Activated B cell treated with CpG ODN at 0.5 μM for 24 hours (primary cell): ENCODE results near the gene ZFP64. TPM values are rescaled to one million over a fixed set of nuclear protein-coding genes. Genes with fewer than 3 reads are reported as not detected.

Source experiments
- ATAC-seq: fragments of 200-7000 bp; cut with Tn5 transposase; one replicate; pipeline ENCODE4 v1.10.0; 2021; ENCODE audit warnings: low read depth, mild to moderate bottlenecking, moderate library complexity
- CTCF ChIA-PET: fragments of 350-600 bp; sonication (Branson Sonifier 250); formaldehyde crosslinking; loops from one replicate; lab custom pipeline; 2021; ENCODE audit warnings: antibody characterized with exemption; lab: Charles Lee
- POLR2A ChIA-PET: fragments of 350-600 bp; sonication (Branson Sonifier 250); formaldehyde crosslinking; loops from one replicate; lab custom pipeline; 2021; ENCODE audit warnings: antibody characterized with exemption; lab: Charles Lee
- DNase-seq: peaks from one replicate; pipeline ENCODE4 v3.0.0; 2022
- H3K27ac Mint-ChIP-seq: one replicate; pipeline ENCODE4 v1.8.0; 2020; ENCODE audit warnings: mixed read lengths
- H3K27me3 Mint-ChIP-seq: one replicate; pipeline ENCODE4 v1.8.0; 2021; ENCODE audit warnings: mixed read lengths
- H3K36me3 Mint-ChIP-seq: one replicate; pipeline ENCODE4 v1.8.0; 2021; ENCODE audit warnings: low read depth, mixed read lengths
- H3K4me1 Mint-ChIP-seq: one replicate; pipeline ENCODE4 v1.8.0; 2021; ENCODE audit warnings: mixed read lengths
- H3K4me3 Mint-ChIP-seq: one replicate; pipeline ENCODE4 v1.8.0; 2020; ENCODE audit warnings: mild to moderate bottlenecking, mixed read lengths
- H3K9me3 Mint-ChIP-seq: one replicate; pipeline ENCODE4 v1.8.0; 2020; ENCODE audit warnings: mixed read lengths
- intact Hi-C: fragments of 100-400 bp; cut with micrococcal nuclease; formaldehyde crosslinking; loops from one replicate; pipeline ENCODE4 v1.15.1; 2024
- total RNA-seq: library from RNA; stranded (reverse); gene quantifications from 2 replicates; pipeline ENCODE4 v1.2.3, GENCODE V29; 2022
- TF ChIP-seq, protein P1 (sequence below): fragments of 200-600 bp; IDR thresholded peaks from one replicate; pipeline ENCODE4 v1.8.0; 2022; ENCODE audit warnings: antibody characterized with exemption, mild to moderate bottlenecking

The ZFP64 gene
- total RNA-seq, 1 donor from 2014 or later, result 14.2 TPM

GRCh38 chr20:52124821-52125220 is 66.8 kb downstream of the ZFP64 start:
- DNase-seq (no peak), ATAC-seq (no peak)
- Mint-ChIP-seq H3K27me3 (no peaks in the 10 kb centered on the region), H3K4me3 (no peak overlapping the region), H3K27ac (no peak overlapping the region), H3K36me3 (peaks cover 12% of the 10 kb centered on the region), H3K4me1 (no peaks in the 10 kb centered on the region), H3K9me3 (no peaks in the 10 kb centered on the region)
- intact Hi-C loops, result no loop called here
- POLR2A ChIA-PET, result no interaction called here
- TF ChIP-seq, protein P1, sequence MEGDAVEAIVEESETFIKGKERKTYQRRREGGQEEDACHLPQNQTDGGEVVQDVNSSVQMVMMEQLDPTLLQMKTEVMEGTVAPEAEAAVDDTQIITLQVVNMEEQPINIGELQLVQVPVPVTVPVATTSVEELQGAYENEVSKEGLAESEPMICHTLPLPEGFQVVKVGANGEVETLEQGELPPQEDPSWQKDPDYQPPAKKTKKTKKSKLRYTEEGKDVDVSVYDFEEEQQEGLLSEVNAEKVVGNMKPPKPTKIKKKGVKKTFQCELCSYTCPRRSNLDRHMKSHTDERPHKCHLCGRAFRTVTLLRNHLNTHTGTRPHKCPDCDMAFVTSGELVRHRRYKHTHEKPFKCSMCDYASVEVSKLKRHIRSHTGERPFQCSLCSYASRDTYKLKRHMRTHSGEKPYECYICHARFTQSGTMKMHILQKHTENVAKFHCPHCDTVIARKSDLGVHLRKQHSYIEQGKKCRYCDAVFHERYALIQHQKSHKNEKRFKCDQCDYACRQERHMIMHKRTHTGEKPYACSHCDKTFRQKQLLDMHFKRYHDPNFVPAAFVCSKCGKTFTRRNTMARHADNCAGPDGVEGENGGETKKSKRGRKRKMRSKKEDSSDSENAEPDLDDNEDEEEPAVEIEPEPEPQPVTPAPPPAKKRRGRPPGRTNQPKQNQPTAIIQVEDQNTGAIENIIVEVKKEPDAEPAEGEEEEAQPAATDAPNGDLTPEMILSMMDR, result no peak
- CTCF ChIA-PET, result interaction anchor here (0.8 to 1.4 kb wide), 2 partner anchors 25 to 29 kb away, joined by 3 to 5 read pairs; no protein-coding TSS in a partner anchor

GRCh38 chr20:52118696-52119095 is 72.9 kb downstream of the ZFP64 start:
- TF ChIP-seq, protein P1, result no peak
- ATAC-seq, result no peak
- POLR2A ChIA-PET, result no interaction called here
- intact Hi-C loops, result no loop called here
- Mint-ChIP-seq H3K36me3 (peaks cover 20% of the 10 kb centered on the region), H3K4me3 (no peak overlapping the region), H3K27ac (no peak overlapping the region), H3K9me3 (no peaks in the 10 kb centered on the region), H3K27me3 (no peaks in the 10 kb centered on the region), H3K4me1 (no peaks in the 10 kb centered on the region)
- CTCF ChIA-PET, result interaction anchor here (2.8 kb wide), 1 partner anchor 10 kb away, joined by 10 read pairs; no protein-coding TSS in a partner anchor
- DNase-seq, result no peak

- ATAC-seq (no peak), DNase-seq (no peak)
- H3K36me3 Mint-ChIP-seq, result peaks cover 18% of the 10 kb centered on the region
- H3K27ac Mint-ChIP-seq, result no peak overlapping the region
- POLR2A ChIA-PET, result no interaction called here
- no peaks in the 10 kb centered on the region for H3K9me3 Mint-ChIP-seq
- no peaks in the 10 kb centered on the region for H3K4me1 Mint-ChIP-seq
- TF ChIP-seq, protein P1, result no peak
- no peak overlapping the region for H3K4me3 Mint-ChIP-seq
- CTCF ChIA-PET, result interaction anchor here (2.8 kb wide), 1 partner anchor 11 kb away, joined by 10 read pairs; no protein-coding TSS in a partner anchor
- H3K27me3 Mint-ChIP-seq, result no peaks in the 10 kb centered on the region
- intact Hi-C loops, result no loop called here
Observed at GRCh38 chr20:52118016-52118623, 73.5 kb downstream of the ZFP64 start.

- intact Hi-C loops, result no loop called here
- no peak overlapping the region for H3K27ac Mint-ChIP-seq
- ChIA-PET POLR2A (no interaction called here), CTCF (no interaction called here)
- ATAC-seq (no peak), DNase-seq (no peak)
- peaks cover 5% of the 10 kb centered on the region for H3K36me3 Mint-ChIP-seq
- H3K9me3 Mint-ChIP-seq, result no peaks in the 10 kb centered on the region
- peaks cover 16% of the 10 kb centered on the region for H3K27me3 Mint-ChIP-seq
- peaks cover 8% of the 10 kb centered on the region for H3K4me1 Mint-ChIP-seq
- TF ChIP-seq, protein P1, result no peak
- no peak overlapping the region for H3K4me3 Mint-ChIP-seq
Observed at GRCh38 chr20:52110456-52110855, 81.1 kb downstream of the ZFP64 start.

- H3K9me3 Mint-ChIP-seq, result no peaks in the 10 kb centered on the region
- DNase-seq, result no peak
- peaks cover 27% of the 10 kb centered on the region for H3K4me1 Mint-ChIP-seq
- no peak overlapping the region for H3K27ac Mint-ChIP-seq
- intact Hi-C loops, result no loop called here
- POLR2A ChIA-PET, result no interaction called here
- TF ChIP-seq, protein P1, result no peak
- CTCF ChIA-PET, result interaction anchor here (1.0 kb wide), 1 partner anchor 23 kb away, joined by 6 read pairs; no protein-coding TSS in a partner anchor
- H3K36me3 Mint-ChIP-seq, result peaks cover 2% of the 10 kb centered on the region
- peak overlapping the region; percentile 48 for H3K4me3 Mint-ChIP-seq
- peaks cover 32% of the 10 kb centered on the region for H3K27me3 Mint-ChIP-seq
- no peak for ATAC-seq
Observed at GRCh38 chr20:52105442-52106422, 85.8 kb downstream of the ZFP64 start.
